Colon (tissue), 2 donors: ENCODE results near the gene NPFFR2.
"Not testable (repeated sequence)": the region's sequence is repeated elsewhere in the genome, so short reads cannot be mapped to it uniquely, and the experiment has no call there.

Experiments used
- FAIRE-seq: peaks from 2 replicates; lab custom pipeline; 2012; peaks lifted over from hg19 to GRCh38; lab: Jason Lieb, UNC
- donor health status: control.
- donor health status: control.

The NPFFR2 gene

DNA sequence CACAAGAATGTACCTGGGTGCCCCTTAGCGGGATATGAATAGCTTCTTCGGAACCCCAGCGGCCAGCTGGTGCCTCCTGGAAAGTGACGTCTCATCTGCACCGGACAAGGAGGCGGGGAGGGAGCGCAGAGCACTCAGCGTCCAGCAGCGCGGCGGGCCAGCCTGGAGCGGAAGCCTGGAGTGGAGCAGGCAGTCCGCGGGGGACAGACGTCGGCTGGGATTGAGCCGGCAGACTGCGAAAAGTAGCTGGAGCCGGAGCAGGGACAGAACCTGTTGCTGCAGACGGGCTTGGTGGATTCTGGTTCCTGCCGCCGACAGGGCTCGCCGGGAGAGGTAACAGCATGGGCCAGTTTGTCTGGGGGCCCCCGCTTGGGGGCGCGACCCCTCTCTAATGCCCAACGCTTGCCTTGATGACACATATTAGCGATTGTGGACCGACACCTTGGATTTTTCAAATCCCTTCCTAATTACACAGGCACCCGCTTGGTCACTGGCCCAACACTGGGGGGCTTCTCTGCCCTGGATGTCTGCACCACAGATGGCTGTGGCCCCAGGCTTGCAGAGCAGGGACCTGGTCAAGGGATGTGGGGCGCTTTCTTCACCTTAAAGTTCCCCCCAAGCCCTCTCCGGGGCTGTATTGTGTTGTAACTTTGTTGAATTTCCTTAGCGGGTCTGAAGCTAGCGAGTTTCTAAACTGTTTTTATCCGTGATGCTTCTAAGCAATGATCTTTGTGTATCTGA is at the start of gene NPFFR2:
NPFFR2 (plus strand) TSS at position 133 of the 741 bp plus-strand sequence. CDS start 96,592 bp downstream, outside the sequence.
- no peak for FAIRE-seq

DNA sequence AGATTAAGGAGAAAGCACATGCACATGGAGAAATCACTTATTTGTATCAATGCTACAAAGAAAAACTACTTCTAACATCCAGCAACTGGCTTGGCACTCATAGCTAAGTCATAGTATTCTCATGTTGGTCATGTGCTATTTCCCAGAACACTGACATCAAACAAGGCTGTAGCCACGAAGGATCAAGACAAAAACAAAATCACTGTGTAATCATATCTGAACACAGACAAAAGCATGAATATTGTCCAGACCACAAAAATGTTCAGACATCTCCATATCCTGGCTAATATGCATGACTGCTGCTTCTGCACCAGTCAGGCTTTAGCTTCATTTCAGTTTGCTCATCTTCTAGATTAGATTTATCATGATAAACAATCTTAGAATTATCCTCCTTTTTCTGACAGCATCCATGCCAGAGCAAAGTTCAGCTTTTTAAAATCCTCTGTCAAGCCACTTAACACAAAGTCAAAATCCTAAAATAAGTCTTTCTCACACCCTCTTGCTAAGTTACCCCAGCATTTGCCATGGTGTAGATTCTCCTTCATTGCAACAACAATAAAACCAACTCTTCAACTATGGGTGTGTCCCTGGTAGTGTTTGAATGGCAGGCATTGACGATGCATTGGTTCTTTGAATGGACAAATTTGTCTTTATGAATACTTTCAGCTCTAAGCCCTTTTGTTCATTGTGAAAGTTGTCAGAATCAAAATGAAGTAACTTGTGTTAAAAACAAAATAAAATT is 39.1 kb upstream of the NPFFR2 start:
- FAIRE-seq, result no peak

DNA sequence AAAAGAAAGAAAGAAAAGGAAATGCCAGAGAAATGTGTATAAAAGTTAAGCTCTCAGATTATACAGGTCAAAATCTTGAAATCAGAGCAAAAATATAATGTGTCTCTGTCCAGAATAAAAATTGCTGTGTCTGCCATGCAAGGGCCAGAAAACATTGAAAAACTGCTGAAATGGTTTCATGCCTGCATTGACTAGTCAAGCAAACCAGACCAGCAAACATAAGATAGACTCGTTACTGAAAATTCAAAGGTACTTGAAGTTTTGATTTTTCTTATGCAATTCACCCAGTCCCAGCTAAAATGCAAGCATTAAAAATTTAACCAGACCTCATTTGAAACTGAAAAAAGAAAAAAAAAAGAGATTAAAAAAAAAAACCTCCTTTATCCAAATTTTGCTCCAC is 37.2 kb upstream of the NPFFR2 start:
- FAIRE-seq, result no peak

DNA sequence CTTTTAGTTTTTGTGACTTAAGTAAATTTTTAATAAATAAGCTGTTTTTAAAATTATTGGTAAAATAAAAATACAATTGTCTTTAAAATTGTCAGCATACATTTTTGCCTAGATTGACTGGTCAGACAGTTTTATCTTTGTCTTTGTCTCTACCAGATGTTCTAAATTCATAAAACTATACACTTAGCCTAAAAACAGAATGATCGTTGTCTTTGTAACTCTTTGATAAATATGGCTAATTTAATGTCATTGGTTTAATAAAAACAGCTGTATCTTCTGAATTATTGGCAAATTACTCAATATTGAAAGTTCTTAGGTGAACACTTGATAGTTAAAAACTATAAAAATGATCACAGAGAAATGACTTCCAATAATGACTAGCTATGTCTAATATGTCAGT is 36.5 kb upstream of the NPFFR2 start:
- no peak for FAIRE-seq

DNA sequence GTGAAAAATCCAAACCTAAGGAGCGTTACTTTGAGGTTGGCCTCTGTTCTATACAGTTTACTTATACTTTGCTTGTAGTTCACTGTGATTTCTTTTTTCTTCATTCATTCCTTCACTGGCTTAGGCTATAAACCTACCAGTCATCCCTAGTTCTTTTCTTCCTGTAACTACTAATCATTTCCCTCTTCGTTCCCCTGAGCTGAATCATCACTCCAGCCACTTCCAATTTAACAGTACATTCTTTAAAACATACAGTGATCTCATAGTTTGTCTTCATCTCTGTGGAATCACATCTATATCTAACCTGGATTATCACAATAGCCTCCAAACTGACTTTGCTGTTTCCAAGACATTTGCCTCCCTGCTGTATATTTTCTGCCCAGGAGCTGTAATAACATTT is 25.2 kb upstream of the NPFFR2 start:
- no peak for FAIRE-seq

DNA sequence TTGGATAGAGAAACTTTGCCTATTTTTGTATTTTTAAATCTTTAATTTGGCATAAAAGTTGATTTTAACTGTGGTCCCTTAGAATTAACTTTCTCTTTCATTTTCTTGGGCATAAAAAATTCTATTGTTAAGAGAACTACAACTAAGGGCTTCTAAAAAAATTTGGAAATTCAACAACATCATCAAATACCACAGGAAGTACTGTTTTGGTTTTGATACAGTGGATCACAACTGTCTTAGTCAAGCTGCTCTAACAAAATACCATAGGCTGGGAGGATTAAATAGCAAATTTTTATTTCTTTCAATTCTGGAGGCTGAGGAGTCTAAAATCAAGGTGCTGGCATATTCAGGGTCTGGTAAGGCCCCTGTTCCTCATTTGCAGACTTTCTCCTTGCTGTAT is 19.9 kb upstream of the NPFFR2 start:
- FAIRE-seq, result no peak

DNA sequence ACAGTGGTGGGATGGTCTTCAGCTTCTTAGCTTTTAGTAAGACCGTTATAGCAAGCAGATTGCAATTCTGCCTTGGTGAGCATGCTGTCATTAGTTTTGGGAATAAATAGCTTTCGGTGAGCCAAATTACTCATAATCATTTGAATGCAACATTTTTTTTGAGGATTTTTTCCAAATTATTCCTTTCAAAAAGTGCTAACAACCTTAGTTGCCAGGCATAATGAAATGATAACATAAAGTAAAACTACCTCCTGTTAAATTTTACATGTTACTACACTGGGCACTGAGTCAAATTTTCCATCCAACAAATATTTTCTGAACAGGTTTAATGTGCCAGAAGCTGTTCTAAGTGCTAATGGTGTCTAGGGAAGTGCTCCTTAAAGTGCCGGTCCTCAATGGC is 15.8 kb upstream of the NPFFR2 start:
- FAIRE-seq, result no peak

DNA sequence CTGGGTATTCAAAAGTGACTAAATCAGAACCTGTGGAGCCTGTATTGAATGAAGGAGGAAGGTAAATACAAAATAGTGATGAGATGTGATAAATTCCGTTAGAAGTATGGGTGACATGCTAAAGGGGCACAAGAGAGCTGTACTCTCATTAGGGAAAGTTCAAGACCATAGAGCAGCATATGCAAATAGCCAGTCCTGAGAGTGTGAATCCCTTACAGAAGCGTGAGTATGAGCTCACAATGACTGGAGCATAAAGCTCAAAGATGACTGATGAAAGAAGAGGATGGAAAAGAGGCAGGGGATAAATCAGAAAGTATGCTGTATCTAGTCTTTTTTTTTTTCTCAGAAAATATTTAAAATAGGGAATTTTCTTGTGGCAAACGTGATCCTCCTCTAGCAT is 12.1 kb upstream of the NPFFR2 start:
- no peak for FAIRE-seq

DNA sequence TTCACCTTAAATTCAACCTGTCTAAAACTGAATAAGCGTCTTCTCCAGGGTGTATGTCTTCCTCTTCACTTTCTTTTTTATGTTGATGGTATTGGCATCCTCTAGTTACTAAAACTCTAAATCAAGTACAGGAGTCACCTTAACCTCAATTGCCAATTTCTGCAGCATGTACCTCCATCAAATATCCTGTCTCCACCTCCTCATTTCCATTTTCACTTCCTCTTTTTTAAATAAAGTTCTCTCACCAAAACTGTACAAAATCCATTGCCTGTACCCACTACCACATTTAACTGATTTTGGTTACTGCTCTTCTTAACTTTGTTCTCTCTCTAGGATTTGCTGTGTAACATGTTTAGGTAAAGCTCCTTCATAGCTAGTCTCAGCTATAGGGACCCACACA is 9.2 kb upstream of the NPFFR2 start:
- FAIRE-seq, result no peak

DNA sequence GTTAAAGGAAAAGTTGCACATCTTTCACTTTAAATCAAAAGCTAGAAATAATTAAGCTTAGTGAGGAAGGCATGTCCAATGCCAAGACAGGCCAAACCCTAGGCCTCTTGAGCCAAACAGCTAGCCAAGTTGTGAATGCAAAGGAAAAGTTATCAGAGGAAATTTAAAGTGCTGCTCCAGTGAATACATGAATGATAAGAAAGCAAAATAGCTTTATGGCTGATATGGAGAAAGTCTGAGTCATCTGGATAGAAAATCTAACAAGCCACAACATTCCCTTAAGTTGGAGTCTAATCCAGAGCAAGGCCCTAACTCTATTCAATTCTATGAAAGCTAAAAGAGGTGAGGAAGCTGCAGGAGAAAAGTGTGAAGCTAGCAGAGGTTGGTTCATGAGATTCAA is 23.8 kb downstream of the NPFFR2 start:
- FAIRE-seq, result no peak

DNA sequence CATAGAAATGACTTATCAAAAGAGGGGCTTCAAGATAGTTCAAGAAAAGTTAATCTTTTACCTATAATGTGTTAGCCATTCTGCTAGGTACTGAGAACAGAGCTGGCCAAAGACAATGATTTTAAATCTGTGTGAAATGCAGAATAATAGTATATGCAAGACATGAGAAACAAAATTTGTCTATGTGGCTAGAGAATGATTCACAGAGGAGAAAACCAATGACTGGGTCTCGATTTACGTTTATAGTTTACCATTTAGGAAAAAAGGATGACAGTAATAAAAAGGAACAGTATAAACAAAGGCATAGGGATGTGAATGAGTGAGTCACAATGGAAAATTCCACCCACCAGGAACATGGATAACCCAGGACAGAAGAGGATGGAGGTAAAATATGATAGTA is 31.9 kb downstream of the NPFFR2 start:
- no peak for FAIRE-seq

DNA sequence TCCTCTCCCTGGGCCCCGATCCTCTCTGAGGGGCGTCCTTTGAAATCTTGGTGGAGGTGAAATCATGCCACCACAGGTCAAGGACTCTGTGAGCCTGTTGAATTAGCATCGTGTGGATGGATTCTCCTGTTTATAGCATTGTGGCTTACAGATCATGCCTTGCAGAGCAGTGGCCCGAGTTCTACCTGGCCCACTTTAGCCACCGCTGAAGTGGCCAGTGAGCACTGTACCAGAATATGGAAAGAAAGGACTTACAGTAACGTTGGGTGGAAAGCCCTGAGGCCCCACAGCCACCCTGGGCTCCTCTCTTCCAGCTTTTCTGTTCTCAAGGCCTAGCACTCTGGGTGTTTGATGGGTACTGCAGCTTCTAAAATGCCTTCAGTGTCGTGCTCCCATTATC is 35.3 kb downstream of the NPFFR2 start:
- FAIRE-seq, result no peak

DNA sequence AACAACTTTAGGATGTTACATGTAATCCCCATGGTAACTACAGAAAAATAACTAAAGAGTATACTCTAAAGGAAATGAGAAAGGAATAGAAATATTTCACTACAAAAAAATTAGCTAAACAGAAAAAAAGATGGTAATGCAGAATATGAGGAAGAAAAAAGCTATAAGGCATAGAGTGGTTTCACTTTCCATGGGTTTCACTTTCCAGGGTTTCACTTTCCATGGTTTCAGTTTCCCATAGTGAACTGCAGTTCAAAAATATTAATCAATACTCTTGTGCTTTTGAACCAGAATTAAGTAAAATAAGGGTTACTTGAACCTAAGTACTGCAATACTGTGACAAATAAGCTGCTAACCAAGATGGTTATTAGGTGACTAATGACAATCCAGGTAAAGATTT is 42.0 kb downstream of the NPFFR2 start:
- no peak for FAIRE-seq

DNA sequence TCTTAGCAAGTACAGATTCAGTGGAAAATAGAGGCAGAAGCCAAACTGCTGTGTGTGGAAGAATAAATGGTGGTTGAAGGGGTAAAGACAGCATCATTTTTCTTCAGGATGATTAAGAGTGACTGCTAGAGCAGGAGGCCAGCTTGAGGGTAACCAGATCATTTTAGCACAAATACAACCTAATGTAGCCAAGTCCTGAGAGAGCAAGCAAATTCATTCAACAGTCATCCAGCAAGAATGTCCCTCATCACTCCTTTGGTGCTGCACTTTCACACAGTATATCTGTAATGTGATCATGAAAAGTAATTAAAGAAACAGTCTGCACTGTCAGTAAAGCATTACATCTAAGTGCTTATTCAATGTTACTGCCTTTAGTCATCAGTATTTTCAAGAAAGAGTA is 44.8 kb downstream of the NPFFR2 start:
- FAIRE-seq, result no peak

DNA sequence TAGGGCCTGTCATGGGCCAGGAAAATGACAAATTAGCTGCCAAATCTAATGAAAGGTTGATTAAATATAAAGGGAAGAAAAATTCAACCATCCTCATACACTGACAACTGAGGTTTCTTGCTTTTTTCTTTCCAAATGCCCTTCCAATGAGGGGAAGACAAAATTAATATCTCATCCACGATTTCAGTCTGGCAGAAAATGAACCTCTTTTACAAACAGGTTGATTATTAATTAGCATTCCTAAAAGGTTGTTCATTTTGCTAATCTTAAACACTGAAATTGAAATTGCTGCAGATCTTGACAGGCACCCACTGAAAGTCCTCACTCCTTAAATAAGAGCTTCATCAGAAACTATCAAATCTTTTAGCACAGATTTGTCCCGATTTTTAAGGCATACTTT is 45.5 kb downstream of the NPFFR2 start:
- FAIRE-seq, result no peak

DNA sequence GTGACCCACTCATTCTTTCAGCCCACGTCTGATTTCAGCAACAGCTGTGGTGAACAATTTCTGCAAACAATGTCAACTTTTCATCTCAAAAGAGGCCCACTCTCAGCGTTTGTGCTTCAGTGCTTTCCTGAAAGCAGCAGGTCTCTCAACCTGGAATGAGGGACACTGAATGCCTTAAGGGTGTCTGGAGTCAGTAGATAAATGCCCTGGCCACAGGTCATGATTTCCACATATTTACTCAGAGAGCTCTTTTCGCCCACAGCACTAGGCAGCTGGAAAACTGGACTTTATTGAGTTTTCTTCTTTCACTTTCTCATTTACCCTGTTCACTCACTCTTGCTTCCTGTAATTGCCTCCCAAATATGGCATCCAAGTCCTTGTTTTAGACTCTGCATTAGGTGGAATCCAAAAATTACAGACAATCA is 52.8 kb downstream of the NPFFR2 start:
- FAIRE-seq, result no peak

DNA sequence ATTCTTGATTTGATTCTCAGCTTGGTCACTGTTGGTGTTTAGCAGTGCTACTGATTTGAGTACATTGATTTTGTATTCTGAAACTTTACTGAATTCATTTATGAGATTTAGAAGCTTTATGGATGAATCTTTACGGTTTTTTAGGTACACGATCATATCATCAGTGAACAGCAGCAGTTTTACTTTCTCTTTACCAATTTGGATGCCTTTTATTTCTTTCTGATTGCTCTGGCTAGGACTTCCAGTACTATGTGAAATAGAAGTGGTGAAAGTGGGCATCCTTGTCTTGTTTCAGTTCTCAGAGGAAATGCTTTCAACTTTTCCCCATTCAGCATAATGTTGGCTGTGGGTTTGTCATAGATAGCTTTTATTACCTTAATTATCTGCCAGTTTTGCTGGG is 58.8 kb downstream of the NPFFR2 start:
- not testable (repeated sequence) for FAIRE-seq

DNA sequence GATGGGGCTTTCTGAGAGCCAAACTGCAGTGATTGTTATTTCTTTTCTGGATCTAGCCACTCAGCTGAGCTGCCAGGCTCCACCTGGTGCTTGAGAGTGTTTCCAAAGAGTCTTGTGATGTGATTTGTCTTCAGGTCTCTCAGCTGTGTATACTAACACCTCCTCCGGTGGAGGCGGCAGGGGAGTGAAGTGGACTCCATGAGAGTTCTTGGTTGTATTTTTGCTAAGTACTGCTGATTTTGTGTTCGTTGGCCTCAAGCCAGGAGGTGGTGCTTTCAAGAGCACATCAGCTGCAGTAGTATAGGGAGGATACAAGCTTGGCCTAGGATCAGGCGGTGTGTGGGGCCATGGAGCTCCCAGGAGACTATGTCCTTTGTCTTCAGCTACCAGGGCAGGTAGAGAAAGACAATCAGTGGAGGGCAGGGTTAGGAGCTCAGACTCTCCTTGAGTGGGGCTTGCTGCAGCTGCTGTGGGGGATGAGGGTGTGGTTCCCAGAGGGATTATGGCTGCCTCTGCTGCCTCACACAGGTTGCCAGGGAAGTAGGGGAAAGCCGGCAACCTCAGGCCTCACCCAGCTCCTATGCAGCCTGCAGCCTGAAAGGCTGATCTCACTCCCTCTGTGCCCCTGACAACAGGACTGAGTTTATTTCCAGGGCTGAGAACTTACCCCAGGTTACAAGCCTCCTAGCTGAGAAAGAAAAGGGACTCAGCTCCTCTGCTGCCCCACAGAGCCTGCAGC is 62.4 kb downstream of the NPFFR2 start:
- FAIRE-seq, result no peak

DNA sequence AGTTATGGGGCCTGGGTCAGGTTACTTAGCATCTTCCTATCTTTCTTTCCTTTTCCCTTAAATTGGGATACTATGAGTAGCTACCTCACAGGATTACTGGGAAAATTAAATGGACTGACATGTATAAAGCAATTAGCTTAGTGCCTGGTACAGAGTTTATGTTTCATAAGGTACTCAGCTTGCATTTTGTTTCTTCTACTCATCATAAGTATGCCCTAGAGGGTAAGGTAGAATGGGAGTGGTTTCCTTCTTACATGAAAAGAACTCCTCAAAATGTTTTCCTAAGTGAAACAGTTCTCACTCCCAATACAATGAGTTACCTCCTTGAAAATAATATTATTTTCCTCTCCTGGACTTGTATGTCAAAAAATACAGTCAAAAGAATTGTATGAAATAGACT is 75.7 kb downstream of the NPFFR2 start:
- no peak for FAIRE-seq

DNA sequence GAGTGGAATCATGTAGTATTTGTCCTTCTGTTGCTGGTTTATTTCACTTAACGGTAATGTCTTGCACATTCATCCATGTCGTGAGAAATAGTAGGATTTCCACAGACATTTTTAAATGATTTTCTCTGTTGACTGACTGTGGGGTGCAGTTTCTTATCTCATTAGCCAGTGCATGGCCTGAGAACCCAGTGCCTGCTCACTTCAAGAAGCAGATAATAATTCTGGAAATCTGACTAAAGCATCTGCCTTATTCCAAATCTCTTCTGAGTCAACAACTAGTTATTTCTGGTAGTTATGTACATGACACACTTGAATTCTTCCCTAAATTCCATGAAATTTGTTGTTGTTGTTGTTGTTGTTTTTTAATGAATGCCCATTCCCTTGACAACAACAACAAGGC is 77.6 kb downstream of the NPFFR2 start:
- no peak for FAIRE-seq

DNA sequence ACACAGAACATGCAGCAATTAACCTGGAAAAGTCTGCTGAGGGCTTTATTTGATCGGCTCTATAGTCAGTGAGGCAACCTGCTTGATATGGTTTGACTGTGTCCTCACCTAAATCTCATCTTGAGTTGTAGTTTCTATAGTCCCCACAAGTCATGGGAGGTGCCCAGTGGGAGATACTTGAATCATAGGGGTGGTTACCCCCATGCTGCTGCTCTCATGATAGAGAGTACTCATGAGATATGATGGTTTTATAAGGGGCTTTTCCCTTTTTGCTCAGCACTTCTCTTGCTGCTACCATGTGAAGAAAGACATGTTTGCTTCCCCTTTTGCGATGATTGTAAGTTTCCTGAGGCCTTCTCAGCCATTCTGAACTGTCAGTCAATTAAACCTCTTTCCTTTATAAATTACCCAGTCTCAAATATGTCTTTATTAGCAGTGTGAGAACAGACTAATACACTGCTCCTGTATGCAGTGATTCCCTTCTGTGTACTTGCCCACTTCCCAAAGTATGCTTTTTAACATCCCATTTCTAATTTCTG is 78.2 kb downstream of the NPFFR2 start:
- FAIRE-seq, result no peak

DNA sequence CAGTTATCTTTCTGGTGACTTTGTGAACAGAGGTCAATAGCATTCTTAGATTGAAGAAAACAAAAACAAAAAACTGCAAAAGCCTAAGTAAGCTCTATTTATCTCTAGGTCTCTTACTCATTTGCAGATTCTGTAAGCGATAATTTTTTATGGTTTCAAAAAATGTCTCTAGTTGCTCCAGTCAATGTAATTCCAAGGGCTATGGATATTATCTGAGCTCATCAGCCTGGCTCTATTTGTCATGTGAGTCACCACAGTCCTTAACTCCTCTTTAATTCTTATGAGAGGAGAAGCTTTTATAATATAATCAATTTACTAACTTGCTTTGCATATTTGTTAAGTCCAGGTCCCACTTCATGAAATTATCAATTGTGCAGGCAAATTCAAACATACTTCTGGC is 79.1 kb downstream of the NPFFR2 start:
- no peak for FAIRE-seq

DNA sequence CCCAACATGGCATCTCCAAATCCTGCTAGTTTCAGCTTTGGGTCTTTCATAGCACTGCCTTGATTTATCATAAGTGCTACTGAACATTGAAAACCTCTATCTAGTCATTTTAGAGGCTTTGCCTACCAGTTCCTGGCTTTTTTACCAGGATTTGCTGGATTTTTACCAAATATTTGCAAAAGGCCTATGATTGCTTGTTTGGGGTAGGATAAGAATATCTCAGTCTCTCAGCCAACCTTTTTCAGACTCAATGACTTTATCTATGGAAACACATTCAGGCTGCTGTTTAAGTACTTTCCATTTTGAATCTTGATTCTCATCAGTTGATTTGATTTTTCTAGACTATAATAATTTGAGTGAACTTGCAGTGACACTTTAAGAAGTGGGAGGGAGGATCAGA is 80.1 kb downstream of the NPFFR2 start:
- FAIRE-seq, result no peak
